Right hindlimb (tissue), 1 donor: ENCODE results near the gene HSPB6.
A peak's percentile ranks its signal among the peaks of the same experiment; 100 is the strongest.
"Not testable (repeated sequence)": the region's sequence is repeated elsewhere in the genome, so short reads cannot be mapped to it uniquely, and the experiment has no call there.

Experiments
- DNase-seq: peaks from one replicate; pipeline ENCODE4 v3.0.0-alpha.2; 2018

Gene HSPB6

DNA sequence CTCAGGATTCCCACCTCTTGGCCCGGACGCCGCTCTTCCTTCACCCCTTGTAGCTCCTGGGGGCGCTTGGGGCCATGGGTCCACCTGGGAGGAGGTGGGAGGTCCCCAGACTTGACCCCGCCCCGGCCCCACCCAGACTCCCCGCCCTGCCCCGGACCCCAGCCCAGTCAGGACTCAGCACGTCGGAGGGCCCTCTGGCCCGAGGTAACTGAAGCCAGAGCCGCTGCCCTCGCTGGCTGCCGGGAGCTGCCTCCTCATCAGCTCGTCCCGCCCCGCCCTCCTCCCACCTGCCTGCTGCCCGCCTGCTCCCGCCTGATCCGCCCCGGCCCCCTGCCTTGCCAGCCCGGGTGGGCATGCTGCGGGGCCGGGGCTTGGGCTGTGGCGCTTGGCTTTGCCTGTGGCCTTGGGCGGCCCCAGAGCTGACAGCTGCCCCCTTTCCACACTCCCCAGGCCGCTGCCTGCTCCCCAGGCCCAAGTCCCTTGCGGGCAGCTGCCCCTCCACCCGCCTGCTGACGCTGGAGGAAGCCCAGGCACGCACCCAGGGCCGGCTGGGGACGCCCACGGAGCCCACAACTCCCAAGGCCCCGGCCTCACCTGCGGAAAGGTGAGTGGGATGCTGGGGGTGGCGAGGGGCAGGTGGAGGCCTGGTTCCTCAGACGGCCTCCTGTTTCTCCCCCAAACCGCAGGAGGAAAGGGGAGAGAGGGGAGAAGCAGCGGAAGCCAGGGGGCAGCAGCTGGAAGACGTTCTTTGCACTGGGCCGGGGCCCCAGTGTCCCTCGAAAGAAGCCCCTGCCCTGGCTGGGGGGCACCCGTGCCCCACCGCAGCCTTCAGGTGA is 27.9 kb upstream of the HSPB6 start:
- no peak for DNase-seq

- no peak for DNase-seq
These were observed 26.9 kb upstream of the HSPB6 start for GRCh38 chr19:35783469-35784434.

- DNase-seq, result no peak
These were observed 25.8 kb upstream of the HSPB6 start for GRCh38 chr19:35782589-35782988.

- no peak for DNase-seq
These were observed 24.8 kb upstream of the HSPB6 start for GRCh38 chr19:35781650-35782049.

- DNase-seq, result no peak
These were observed 23.9 kb upstream of the HSPB6 start for GRCh38 chr19:35780717-35781116.

DNA sequence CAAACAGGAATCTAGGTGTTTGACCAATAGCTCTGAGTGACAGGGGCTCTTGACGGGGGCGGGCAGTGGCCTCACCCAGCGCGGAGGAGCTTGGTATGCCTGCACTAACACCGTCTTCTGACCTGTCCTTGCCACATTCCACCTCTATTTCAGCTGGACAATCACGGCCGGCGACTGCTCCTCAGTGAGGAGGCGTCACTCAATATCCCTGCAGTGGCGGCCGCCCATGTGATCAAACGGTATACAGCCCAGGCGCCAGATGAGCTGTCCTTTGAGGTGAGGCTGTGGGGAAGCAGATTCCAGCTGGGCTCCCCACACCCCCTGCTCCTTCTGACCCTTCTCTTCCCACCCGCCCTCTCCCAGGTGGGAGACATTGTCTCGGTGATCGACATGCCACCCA is 23.2 kb upstream of the HSPB6 start:
- DNase-seq, result no peak

GRCh38 chr19:35779033-35779432 is 22.2 kb upstream of the HSPB6 start:
- no peak for DNase-seq

DNA sequence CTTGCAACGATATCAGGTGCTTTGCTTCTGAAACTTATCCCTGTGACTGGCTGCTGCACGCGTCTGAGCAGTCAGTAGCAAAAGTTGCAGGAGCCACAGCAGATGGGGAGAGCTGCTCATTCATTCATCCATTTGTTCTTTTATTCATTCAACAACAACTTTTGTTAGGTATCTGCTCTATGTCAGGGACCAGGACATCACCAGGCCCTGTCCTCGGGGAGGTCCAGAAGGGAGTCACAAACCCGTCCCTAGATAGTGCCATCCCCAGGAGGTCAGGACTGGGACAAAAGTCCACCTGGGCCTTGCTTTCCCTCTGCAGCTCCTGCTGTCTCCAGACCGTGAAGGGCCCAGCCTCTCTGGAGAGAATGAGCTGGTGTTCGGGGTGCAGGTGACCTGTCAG is 21.1 kb upstream of the HSPB6 start:
- DNase-seq, result no peak

GRCh38 chr19:35777086-35777841 is 20.4 kb upstream of the HSPB6 start:
- no peak for DNase-seq

DNA sequence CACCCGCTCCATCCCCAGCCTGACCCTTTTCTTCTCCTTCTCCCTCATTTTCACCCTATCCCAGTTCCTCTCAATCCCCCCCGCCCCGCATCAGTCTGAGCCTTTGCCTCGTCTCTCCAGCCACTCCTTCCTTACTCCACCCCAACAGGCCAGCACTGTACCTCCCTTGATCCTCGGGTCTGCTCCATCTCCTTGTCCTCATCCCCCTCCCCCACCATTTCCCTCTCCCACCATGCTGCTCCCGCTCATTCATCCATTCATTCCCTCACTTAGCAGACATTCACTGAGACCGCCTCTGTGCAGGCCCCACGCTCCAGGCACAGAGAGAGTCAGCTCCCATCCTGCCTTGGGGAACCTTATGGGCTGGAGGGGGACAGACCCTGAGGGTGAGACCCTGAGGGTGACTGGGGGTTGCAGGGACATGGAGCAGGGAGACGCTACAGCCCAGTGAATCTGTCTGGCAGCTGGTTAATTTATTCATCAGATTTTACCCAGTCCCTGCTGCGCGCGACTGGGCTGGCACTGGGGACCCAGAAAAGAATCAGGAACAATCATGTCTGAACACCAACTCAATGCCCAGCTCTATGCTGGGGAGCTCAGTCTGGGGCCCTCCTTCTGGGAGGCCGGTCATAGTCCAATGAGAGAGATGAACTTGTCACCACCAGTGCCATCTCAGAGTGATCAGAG is 19.4 kb upstream of the HSPB6 start:
- DNase-seq, result no peak

- DNase-seq, result peak; percentile 99
These were observed 18.7 kb upstream of the HSPB6 start, which contains the start of gene ARHGAP33 for GRCh38 chr19:35775298-35776101. TSS of gene ARHGAP33 (plus strand) at chr19:35775564. CDS start at chr19:35775659, 95 bp downstream.

DNA sequence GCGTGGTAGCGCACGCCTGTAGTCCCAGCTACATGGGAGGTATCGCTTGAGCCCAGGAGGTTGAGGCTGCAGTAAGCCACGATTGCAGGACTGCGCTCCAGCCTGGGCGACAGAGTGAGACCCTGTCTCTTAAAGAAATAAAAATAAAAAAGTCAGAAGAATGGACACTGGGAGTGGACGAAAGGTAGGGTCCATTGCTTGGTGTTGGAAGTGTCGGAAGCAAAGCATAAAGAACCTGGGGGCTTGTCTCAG is 18.1 kb upstream of the HSPB6 start:
- no peak for DNase-seq

GRCh38 chr19:35774274-35775045 is 17.6 kb upstream of the HSPB6 start:
- no peak for DNase-seq

- DNase-seq, result no peak
These were observed 16.4 kb upstream of the HSPB6 start for GRCh38 chr19:35773020-35773806.

DNA sequence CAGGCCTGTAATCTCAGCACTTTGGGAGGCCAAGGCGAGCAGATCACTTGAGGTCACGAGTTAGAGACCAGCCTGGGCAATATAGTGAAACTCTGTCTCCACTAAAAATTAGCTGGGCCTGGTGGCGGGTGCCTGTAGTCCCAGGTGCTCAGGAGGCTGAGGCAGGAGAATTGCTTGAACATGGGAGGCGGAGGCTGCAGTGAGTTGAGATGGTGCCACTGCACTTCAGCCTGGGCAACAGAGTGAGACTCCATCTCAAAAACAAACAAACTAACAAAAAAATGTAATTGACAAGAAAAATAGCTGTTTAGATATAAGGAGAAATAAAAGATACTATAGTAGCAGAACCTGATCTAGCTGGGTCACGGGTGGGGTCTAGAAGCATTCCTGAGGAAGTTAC is 15.5 kb upstream of the HSPB6 start:
- DNase-seq, result not testable (repeated sequence)

DNA sequence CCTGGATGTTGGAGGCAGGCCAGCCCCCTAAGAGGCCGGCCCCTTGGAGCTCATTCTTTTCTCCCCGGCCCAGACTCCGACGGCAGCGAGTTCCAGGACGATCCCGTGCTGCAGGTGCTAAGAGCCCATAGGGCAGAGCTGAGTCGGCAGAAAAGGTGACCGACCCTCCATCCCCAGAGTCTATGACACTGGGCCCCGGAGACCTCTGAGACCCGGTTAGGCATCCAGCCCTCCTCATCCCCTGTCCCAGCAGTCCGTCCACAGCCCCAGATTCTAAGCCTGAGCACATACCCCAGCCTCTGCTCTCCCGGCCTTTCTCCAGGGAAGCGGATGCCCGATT is 11.2 kb upstream of the HSPB6 start:
- no peak for DNase-seq

DNA sequence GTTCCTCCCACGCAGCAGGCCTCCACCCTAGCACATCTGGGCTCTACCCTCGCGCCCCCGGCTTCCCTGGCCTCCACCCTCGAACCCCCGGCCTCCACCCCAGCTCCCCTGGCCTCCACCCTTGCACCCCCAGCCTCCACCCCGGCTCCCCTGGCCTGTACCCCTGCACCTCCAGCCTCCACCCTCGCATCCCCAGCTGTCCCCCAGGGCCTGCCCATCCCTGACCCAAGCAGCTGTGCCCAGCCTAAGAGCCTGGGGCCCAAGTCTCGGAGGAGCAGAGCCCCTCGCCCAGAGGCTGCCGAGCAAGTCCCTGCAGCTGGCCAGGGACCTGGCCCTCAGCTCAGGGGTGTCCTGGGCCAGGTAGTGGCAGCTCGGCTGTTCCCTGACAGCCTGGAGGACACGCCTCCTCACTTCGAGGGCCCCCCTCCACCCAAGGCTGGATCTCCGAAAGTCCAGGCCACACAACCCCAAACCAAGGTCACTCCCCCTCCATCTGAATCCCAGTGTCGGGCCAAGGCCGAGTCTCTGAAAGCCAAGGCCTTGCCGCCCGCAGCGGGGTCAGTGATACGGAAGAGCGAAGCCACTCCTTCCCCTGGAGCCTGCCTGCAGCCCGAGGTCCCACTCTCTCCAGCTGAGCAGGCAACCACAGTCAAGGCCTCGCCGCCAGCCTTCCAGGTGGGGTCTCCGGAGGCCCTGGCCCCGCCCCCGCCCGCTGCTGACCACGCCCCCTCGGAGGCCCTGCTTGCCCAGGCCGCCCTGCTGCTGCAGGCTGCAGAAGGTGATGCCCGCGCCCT is 10.7 kb upstream of the HSPB6 start:
- DNase-seq, result peak; percentile 55

DNA sequence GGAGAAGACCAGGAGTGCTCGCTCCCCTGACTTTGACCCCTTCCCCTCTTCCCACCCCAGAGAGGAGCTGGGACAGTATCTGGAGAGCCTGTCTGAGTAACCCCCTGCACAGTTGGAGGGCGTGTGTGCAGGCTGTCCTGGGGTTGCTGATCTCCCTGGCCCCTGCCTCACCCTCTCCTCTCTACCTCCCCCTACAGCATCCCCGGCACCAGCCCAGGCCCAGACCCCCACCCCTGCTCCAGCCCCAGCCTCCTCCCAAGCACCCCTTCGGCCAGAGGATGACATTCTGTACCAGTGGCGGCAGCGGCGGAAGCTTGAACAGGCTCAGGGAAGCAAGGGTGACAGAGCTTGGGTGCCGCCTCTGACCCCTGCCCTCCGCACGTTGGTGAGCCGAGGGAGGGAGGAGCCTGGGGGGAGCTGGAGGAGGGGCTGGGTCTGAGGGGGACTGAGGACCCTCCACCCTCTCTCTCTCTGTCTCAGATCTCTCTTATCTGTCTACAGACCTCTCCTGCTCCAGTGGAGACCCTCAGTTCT is 9.8 kb upstream of the HSPB6 start:
- peak; percentile 13 for DNase-seq
